Smooth muscle cell (in vitro differentiated cells): ENCODE results near the gene PATZ1. TPM values are rescaled to one million over a fixed set of nuclear protein-coding genes. Genes with fewer than 3 reads are reported as not detected.

Source experiments
- DNase-seq: peaks from one replicate; lab custom pipeline; 2025; ENCODE audit not compliant: unreplicated experiment; lab: John Stamatoyannopoulos, UW
- H2AFZ ChIP-seq: fragments of 200-600 bp; sonication (generic); 2 replicates; pipeline ENCODE4 v1.6.0; 2016; ENCODE audit warnings: antibody characterized with exemption, low read depth, mild to moderate bottlenecking
- H3F3A ChIP-seq: fragments of 200-600 bp; sonication (generic); 2 replicates; pipeline ENCODE4 v1.6.0; 2017; ENCODE audit warnings: antibody characterized with exemption, low read depth
- H3K27ac ChIP-seq: fragments of 200-600 bp; sonication (generic); 2 replicates; pipeline ENCODE4 v1.5.1; 2016; ENCODE audit warnings: low read depth, mild to moderate bottlenecking
- H3K27me3 ChIP-seq: fragments of 200-600 bp; sonication (generic); 2 replicates; pipeline ENCODE4 v1.6.1; 2016; ENCODE audit warnings: low read depth, mild to moderate bottlenecking
- H3K36me3 ChIP-seq: fragments of 200-600 bp; sonication (generic); 2 replicates; pipeline ENCODE4 v1.5.1; 2016; ENCODE audit warnings: low read depth
- H3K4me1 ChIP-seq: fragments of 200-600 bp; sonication (generic); 2 replicates; pipeline ENCODE4 v1.5.1; 2016; ENCODE audit warnings: low read depth
- H3K4me2 ChIP-seq: fragments of 200-600 bp; sonication (generic); 2 replicates; pipeline ENCODE4 v1.6.0; 2016; ENCODE audit warnings: mild to moderate bottlenecking
- H3K4me3 ChIP-seq: fragments of 200-600 bp; sonication (generic); 2 replicates; pipeline ENCODE4 v1.5.1; 2016; ENCODE audit warnings: mild to moderate bottlenecking
- H3K79me2 ChIP-seq: fragments of 200-600 bp; sonication (generic); 2 replicates; pipeline ENCODE4 v1.6.0; 2016; ENCODE audit warnings: low read depth, mild to moderate bottlenecking
- H3K9ac ChIP-seq: fragments of 200-600 bp; sonication (generic); 2 replicates; pipeline ENCODE4 v1.6.0; 2016; ENCODE audit warnings: low read depth
- H3K9me3 ChIP-seq: fragments of 200-600 bp; sonication (generic); replicated peaks from 2 replicates; pipeline ENCODE4 v1.5.1; 2016; ENCODE audit warnings: low read depth
- H4K20me1 ChIP-seq: fragments of 200-600 bp; sonication (generic); 2 replicates; pipeline ENCODE4 v1.6.0; 2016; ENCODE audit warnings: low read depth
- WGBS: methylation state at CpG from one replicate; pipeline ENCODE4 v1.1.7; 2016; ENCODE audit warnings: low lambda C conversion rate; 5-methylcytosine and 5-hydroxymethylcytosine counted together
- polyA plus RNA-seq: library from polyadenylated mRNA; unstranded; fragments of >200 nt; fragmentation: Nextera tagmentation; extraction: Ambion mirVana; gene quantifications from 2 replicates; pipeline ENCODE4 v1.2.1, GENCODE V29; 2016
- total RNA-seq: library from RNA; depleted of rRNA; stranded (reverse); fragments of >200 nt; gene quantifications from 2 replicates; pipeline ENCODE4 v1.2.3, GENCODE V29; 2014
- TF ChIP-seq, protein P1 (sequence below): fragments of 200-600 bp; sonication (generic); IDR thresholded peaks from 2 replicates; pipeline ENCODE4 v1.5.1; 2017; ENCODE audit warnings: borderline replicate concordance, mild to moderate bottlenecking, antibody characterized with exemption; ENCODE audit not compliant: insufficient read depth, poor library complexity, severe bottlenecking

PATZ1 gene
- total and polyA plus RNA-seq, 2 experiments from 2014 or later, result 11.9 to 12.9 TPM

DNA sequence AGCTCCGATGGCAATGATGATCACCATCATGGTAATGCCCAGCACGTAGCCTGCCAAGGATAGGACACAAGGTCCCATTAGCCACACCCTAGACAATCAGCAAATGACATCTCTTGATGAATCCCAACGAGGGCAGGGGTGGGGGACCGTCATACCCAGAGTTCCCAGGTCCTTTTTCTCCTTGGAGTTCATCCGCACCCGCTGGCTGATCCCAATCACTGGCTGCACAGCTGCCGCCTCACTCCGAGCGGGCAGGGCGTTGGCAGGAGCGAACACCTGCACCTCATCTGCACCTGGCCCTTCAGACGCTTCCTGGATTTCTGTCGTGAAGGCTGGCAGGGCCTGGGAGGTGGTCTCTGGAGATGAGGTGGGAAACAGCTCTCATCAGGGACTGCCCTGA is 56.8 kb downstream of the PATZ1 start:
- H3K27ac ChIP-seq, result no peak overlapping the region

DNA sequence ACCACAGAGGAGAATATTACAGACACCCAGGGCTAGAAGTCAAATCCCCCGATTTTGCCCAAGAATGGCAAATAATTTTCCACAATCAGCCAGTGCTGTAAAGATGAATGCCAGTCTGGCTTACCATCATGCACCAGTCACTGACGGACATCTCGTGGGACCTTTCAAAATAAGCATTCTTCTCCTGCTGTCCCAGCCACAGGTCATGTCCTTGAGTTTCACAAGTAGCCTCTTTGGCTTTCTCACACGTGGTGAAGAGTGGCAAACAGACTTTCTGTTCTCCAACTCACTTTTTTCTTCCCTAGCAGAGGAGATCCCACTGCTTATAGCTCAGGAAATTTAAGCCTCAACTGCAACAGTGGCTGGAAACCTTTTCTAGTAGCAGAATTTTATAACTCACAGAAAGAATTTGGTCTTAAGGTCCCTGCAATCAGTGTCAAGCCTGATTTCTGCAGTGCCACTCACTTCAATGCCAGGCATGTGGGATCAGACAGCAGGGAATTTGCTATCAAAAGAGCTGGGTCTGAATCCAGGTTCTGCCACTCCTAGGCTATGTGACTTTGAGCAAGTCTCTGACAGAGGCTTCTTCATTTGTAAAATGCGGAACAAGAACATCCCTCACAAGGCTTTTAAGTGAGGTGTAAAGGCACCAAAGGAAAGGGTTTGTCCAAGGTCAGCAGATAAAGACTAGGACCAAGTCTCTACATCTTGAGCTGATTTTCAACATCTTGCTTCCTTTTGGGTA is 57.5 kb downstream of the PATZ1 start:
- Histone ChIP-seq H3K27ac (no peak overlapping the region), H3K9me3 (no peaks in the 10 kb centered on the region), H3K79me2 (no peaks in the 10 kb centered on the region), H2AFZ (no peak overlapping the region), H3F3A (no peaks in the 10 kb centered on the region), H3K27me3 (no peaks in the 10 kb centered on the region), H3K9ac (no peak overlapping the region), H3K36me3 (no peaks in the 10 kb centered on the region), H4K20me1 (no peaks in the 10 kb centered on the region), H3K4me3 (no peak overlapping the region), H3K4me1 (peaks cover 3% of the 10 kb centered on the region), H3K4me2 (no peak overlapping the region)
- TF ChIP-seq, protein P1, sequence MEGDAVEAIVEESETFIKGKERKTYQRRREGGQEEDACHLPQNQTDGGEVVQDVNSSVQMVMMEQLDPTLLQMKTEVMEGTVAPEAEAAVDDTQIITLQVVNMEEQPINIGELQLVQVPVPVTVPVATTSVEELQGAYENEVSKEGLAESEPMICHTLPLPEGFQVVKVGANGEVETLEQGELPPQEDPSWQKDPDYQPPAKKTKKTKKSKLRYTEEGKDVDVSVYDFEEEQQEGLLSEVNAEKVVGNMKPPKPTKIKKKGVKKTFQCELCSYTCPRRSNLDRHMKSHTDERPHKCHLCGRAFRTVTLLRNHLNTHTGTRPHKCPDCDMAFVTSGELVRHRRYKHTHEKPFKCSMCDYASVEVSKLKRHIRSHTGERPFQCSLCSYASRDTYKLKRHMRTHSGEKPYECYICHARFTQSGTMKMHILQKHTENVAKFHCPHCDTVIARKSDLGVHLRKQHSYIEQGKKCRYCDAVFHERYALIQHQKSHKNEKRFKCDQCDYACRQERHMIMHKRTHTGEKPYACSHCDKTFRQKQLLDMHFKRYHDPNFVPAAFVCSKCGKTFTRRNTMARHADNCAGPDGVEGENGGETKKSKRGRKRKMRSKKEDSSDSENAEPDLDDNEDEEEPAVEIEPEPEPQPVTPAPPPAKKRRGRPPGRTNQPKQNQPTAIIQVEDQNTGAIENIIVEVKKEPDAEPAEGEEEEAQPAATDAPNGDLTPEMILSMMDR, result no peak
- WGBS, result 86% methylated on average over 5 of the region's 5 CpGs
- no peak for DNase-seq

More for the DNA sequence above, 56.8 kb downstream of the PATZ1 start:
- no peak for DNase-seq
- H3F3A ChIP-seq, result no peaks in the 10 kb centered on the region
- no peaks in the 10 kb centered on the region for H3K79me2 ChIP-seq
- no peak overlapping the region for H3K9ac ChIP-seq
- H3K4me2 ChIP-seq, result no peak overlapping the region
- 89% methylated on average over 13 of the region's 13 CpGs for WGBS
- no peak overlapping the region for H2AFZ ChIP-seq
- no peaks in the 10 kb centered on the region for H4K20me1 ChIP-seq
- H3K4me1 ChIP-seq, result peaks cover 3% of the 10 kb centered on the region
- H3K4me3 ChIP-seq, result no peak overlapping the region
- no peaks in the 10 kb centered on the region for H3K9me3 ChIP-seq
- H3K36me3 ChIP-seq, result no peaks in the 10 kb centered on the region
- TF ChIP-seq, protein P1, result no peak
- no peaks in the 10 kb centered on the region for H3K27me3 ChIP-seq

DNA sequence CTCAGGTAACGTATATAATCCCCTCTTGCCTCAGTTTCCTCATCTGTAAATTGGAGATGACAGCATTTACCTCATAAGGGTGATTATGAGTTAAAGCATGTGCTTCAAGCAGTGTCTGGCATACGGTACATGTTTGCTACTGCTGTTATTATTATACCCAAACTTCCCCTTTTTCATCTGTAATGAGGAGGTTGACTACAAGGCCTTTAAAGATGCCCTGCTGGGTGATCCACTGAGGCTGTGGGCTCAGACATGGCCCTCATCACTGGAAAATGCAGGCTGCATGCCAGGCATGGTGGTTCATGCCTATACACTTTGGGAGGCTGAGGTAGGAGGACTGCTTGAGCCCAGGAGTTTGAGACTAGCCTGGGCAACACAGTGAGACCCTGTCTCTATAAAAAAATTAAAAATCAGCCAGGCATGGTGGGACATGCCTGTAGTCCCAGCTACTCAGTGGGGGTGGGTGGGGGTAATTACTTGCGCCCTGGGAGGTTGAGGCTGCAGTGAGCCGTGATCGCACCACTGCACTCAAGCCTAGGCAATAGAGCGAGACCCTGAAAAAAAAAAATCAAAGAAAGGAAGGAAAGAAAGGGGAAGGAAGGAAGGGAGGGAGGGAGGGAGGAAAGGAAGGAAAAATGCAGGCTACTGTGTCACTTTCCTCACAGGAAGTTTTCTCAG is 58.2 kb downstream of the PATZ1 start:
- H3K9me3 ChIP-seq, result no peaks in the 10 kb centered on the region
- H3F3A ChIP-seq, result no peaks in the 10 kb centered on the region
- H3K4me3 ChIP-seq, result no peak overlapping the region
- H3K36me3 ChIP-seq, result no peaks in the 10 kb centered on the region
- TF ChIP-seq, protein P1, result no peak
- H4K20me1 ChIP-seq, result no peaks in the 10 kb centered on the region
- no peak for DNase-seq
- no peak overlapping the region for H3K4me2 ChIP-seq
- no peak overlapping the region for H3K9ac ChIP-seq
- H2AFZ ChIP-seq, result no peak overlapping the region
- H3K4me1 ChIP-seq, result peaks cover 3% of the 10 kb centered on the region
- H3K27me3 ChIP-seq, result no peaks in the 10 kb centered on the region
- WGBS, result 92% methylated on average over 2 of the region's 6 CpGs
- no peaks in the 10 kb centered on the region for H3K79me2 ChIP-seq
- H3K27ac ChIP-seq, result no peak overlapping the region
